Stimulated activated CD8-positive, alpha-beta memory T cell treated with anti-CD3 and anti-CD28 coated beads, Interleukin-12 subunit alpha, Interleukin-12 subunit beta, amount 100 ng/mL, for 4 hours (primary cell): Measurements from ENCODE around the gene EPSTI1.
"Not testable (repeated sequence)": the region's sequence is repeated elsewhere in the genome, so short reads cannot be mapped to it uniquely, and the experiment has no call there.

Experiments used
- DNase-seq: peaks from one replicate; pipeline ENCODE4 v3.0.0-alpha.2; 2020; ENCODE audit warnings: low read depth

The EPSTI1 gene

GRCh38 chr13:43005460-43006236 lies 13.6 kb upstream of the EPSTI1 start:
- DNase-seq = no peak

GRCh38 chr13:43003729-43004128 lies 11.7 kb upstream of the EPSTI1 start:
- no peak for DNase-seq

- DNase-seq = no peak
Observed at GRCh38 chr13:43003010-43003409, 11.0 kb upstream of the EPSTI1 start.

GRCh38 chr13:43002021-43002420 lies 10.0 kb upstream of the EPSTI1 start:
- DNase-seq = no peak

- DNase-seq = no peak
Observed at GRCh38 chr13:43000676-43001075, 8.6 kb upstream of the EPSTI1 start.

GRCh38 chr13:42999491-42999890 lies 7.5 kb upstream of the EPSTI1 start:
- DNase-seq = no peak

GRCh38 chr13:42997381-42997780 lies 5.3 kb upstream of the EPSTI1 start:
- no peak for DNase-seq

GRCh38 chr13:42996584-42996983 lies 4.5 kb upstream of the EPSTI1 start:
- DNase-seq = no peak

GRCh38 chr13:42994878-42995277 lies 2.8 kb upstream of the EPSTI1 start:
- no peak for DNase-seq

- DNase-seq = no peak
Observed at GRCh38 chr13:42992764-42993122, 702 bp upstream of the EPSTI1 start.

GRCh38 chr13:42991233-42991897 lies 676 bp downstream of the EPSTI1 start:
- DNase-seq = not testable (repeated sequence)

- no peak for DNase-seq
Observed at GRCh38 chr13:42990291-42991232, 1.5 kb downstream of the EPSTI1 start.

GRCh38 chr13:42986176-42986574 lies 5.9 kb downstream of the EPSTI1 start:
- no peak for DNase-seq

- DNase-seq = no peak
Observed at GRCh38 chr13:42985312-42986175, 6.5 kb downstream of the EPSTI1 start.

GRCh38 chr13:42984691-42985090 lies 7.3 kb downstream of the EPSTI1 start:
- no peak for DNase-seq

GRCh38 chr13:42984026-42984425 lies 8.0 kb downstream of the EPSTI1 start:
- no peak for DNase-seq

- no peak for DNase-seq
Observed at GRCh38 chr13:42981853-42982252, 10.2 kb downstream of the EPSTI1 start.

- no peak for DNase-seq
Observed at GRCh38 chr13:42981317-42981716, 10.7 kb downstream of the EPSTI1 start.

- DNase-seq = no peak
Observed at GRCh38 chr13:42977219-42977659, 14.8 kb downstream of the EPSTI1 start.

GRCh38 chr13:42976066-42976465 lies 16.0 kb downstream of the EPSTI1 start:
- DNase-seq = no peak

- DNase-seq = no peak
Observed at GRCh38 chr13:42973581-42973980, 18.5 kb downstream of the EPSTI1 start.
